Activated CD4-positive, alpha-beta memory T cell treated with anti-CD3 and anti-CD28 coated beads, Interleukin-2, amount 10 ng/mL, durations not matched to agents 7 days and 5 days (primary cell): ENCODE data around the gene VSX2. TPM values are rescaled to one million over a fixed set of nuclear protein-coding genes. Genes with fewer than 3 reads are reported as not detected.
A peak's percentile ranks its signal among the peaks of the same experiment; 100 is the strongest.

Experiments used
- CTCF ChIA-PET: fragments of 350-600 bp; sonication (Branson Sonifier 250); formaldehyde crosslinking; loops from one replicate; lab custom pipeline; 2021; ENCODE audit warnings: antibody characterized with exemption, inconsistent platforms; lab: Charles Lee
- POLR2A ChIA-PET: fragments of 350-600 bp; sonication (Branson Sonifier 250); formaldehyde crosslinking; loops from one replicate; lab custom pipeline; 2021; ENCODE audit warnings: antibody characterized with exemption; lab: Charles Lee
- DNase-seq: peaks from one replicate; pipeline ENCODE4 v3.0.0-alpha.2; 2020
- H3K27ac Mint-ChIP-seq: one replicate; pipeline ENCODE4 v1.8.0; 2021; ENCODE audit warnings: mild to moderate bottlenecking, mixed read lengths
- H3K27me3 Mint-ChIP-seq: one replicate; pipeline ENCODE4 v1.8.0; 2021; ENCODE audit warnings: mixed read lengths
- H3K36me3 Mint-ChIP-seq: one replicate; pipeline ENCODE4 v1.8.0; 2021; ENCODE audit warnings: low read depth, mixed read lengths
- H3K4me1 Mint-ChIP-seq: one replicate; pipeline ENCODE4 v1.8.0; 2021; ENCODE audit warnings: mixed read lengths
- H3K4me3 Mint-ChIP-seq: one replicate; pipeline ENCODE4 v1.8.0; 2021; ENCODE audit warnings: mild to moderate bottlenecking, mixed read lengths
- H3K9me3 Mint-ChIP-seq: one replicate; pipeline ENCODE4 v1.8.0; 2021; ENCODE audit warnings: mixed read lengths
- total RNA-seq, 2 experiments: library from RNA; stranded (reverse); gene quantifications; one replicate each; pipeline ENCODE4 v1.2.3, GENCODE V29; 2021

The VSX2 gene
- total RNA-seq, 2 experiments from 2014 or later: not detected

GRCh38 chr14:74301594-74302151 is 62.4 kb downstream of the VSX2 start:
- H3K4me3 Mint-ChIP-seq: peak overlapping the region; percentile 99
- peaks cover 20% of the 10 kb centered on the region for H3K36me3 Mint-ChIP-seq
- ChIA-PET CTCF (interaction anchor here (0.7 to 1.4 kb wide), 3 partner anchors 11 to 268 kb away, joined by 3 to 9 read pairs (median 5); no protein-coding TSS in a partner anchor), POLR2A (interaction anchor here (0.9 kb wide), 1 partner anchor 43 kb away, joined by 3 read pairs; no protein-coding TSS in a partner anchor)
- no peaks in the 10 kb centered on the region for H3K9me3 Mint-ChIP-seq
- peaks cover 38% of the 10 kb centered on the region for H3K4me1 Mint-ChIP-seq
- DNase-seq: no peak
- no peaks in the 10 kb centered on the region for H3K27me3 Mint-ChIP-seq
- peak overlapping the region; percentile 92 for H3K27ac Mint-ChIP-seq

DNA sequence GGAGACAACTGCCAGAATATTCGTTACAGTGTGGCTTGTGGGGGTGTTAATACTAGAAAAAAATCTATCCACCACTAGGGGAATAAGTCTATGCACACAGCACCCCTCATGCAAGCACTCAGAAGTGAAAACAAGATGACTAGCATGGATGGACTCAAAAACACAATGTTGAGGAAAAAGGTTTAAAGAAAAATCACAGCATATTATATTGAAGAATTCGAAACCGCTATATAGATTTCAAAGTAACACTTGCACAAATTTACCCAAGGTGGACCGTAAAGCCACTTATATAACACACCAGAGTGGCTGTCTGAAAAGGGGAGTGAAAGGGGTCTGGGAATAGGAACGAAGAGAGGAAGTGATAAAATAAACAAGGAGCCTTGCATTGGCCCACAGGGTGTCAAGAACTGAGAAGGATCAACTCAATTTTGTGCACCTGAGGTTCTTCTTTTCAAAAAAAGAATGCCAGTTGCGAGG is 62.9 kb downstream of the VSX2 start:
- Mint-ChIP-seq H3K4me1 (peaks cover 38% of the 10 kb centered on the region), H3K9me3 (no peaks in the 10 kb centered on the region), H3K27ac (peak overlapping the region; percentile 92), H3K4me3 (peak overlapping the region; percentile 99), H3K27me3 (no peaks in the 10 kb centered on the region), H3K36me3 (peaks cover 20% of the 10 kb centered on the region)
- ChIA-PET POLR2A (interaction anchor here (0.9 kb wide), 1 partner anchor 43 kb away, joined by 3 read pairs; no protein-coding TSS in a partner anchor), CTCF (interaction anchor here (0.7 to 1.4 kb wide), 4 partner anchors 8 to 268 kb away, joined by 3 to 9 read pairs (median 4); no protein-coding TSS in a partner anchor)
- DNase-seq: peak; percentile 24

DNA sequence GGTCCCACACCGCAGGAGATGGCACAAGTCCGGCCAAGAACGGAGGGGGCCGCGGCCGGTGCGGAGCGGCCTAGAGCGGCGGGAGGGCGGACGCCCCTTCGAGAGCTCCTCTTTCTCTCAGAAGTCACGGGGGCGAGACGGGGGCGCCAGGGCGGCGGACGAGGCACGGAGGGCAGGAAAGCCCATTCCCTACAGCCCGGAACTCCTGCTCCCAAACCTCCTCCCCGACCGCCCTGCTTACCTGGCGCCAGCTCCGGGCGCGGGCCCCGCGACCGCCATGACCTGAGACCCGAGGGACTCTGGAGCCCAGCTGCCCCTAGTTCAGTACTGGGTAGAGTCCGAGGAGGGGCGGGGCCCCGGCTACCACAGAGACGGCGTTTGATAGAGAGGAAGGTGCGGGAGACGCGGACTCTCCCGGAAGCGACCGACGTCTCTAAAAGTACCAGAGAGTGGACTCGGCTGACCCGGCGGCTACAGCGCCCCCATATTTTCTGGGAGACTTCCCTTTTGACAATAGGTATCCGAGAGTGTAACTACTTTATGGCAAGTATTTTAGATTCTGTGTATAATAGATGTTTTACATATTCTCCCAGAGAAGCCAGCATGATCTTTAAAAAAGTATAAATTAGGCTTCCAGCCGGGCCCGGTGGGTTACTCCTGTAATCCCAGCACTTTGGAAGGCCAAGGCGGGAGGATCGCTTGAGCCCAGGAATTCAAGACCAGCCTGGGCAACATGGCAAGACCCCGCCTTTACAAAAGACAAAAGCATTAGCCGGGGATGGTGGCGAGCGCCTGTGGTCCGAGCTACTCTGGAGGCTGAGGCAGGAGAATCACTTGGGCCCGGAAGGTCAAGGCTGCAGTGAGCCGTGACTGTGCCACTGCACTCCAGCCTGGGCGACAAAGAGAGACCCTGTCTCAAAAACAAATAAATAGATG is 63.7 kb downstream of the VSX2 start, which contains the start of gene ABCD4:
ABCD4 (minus strand) TSS at position 301 of the 936 bp plus-strand sequence; CDS start at position 279, 22 bp downstream.
- H3K27me3 Mint-ChIP-seq: no peaks in the 10 kb centered on the region
- peaks cover 36% of the 10 kb centered on the region for H3K4me1 Mint-ChIP-seq
- ChIA-PET POLR2A (interaction anchor here (0.9 kb wide), 1 partner anchor 44 kb away, joined by 3 read pairs; no protein-coding TSS in a partner anchor), CTCF (interaction anchor here (0.6 to 1.4 kb wide), 5 partner anchors 9 to 980 kb away, joined by 3 to 9 read pairs (median 4); no protein-coding TSS in a partner anchor)
- peak; percentile 88 for DNase-seq
- H3K36me3 Mint-ChIP-seq: peaks cover 17% of the 10 kb centered on the region
- H3K9me3 Mint-ChIP-seq: no peaks in the 10 kb centered on the region
- peak within 1 kb of the TSS; percentile 92 for H3K27ac Mint-ChIP-seq
- peak within 1 kb of the TSS; percentile 99 for H3K4me3 Mint-ChIP-seq

GRCh38 chr14:74308695-74309094 is 69.4 kb downstream of the VSX2 start:
- no peak overlapping the region for H3K4me3 Mint-ChIP-seq
- POLR2A ChIA-PET: interaction anchor here (0.8 kb wide), 1 partner anchor 575 kb away, joined by 3 read pairs; no protein-coding TSS in a partner anchor
- no peak overlapping the region for H3K27ac Mint-ChIP-seq
- H3K36me3 Mint-ChIP-seq: no peaks in the 10 kb centered on the region
- no peak for DNase-seq
- CTCF ChIA-PET: no interaction called here
- no peaks in the 10 kb centered on the region for H3K4me1 Mint-ChIP-seq
- H3K9me3 Mint-ChIP-seq: no peaks in the 10 kb centered on the region
- H3K27me3 Mint-ChIP-seq: no peaks in the 10 kb centered on the region

- no peak for DNase-seq
- Mint-ChIP-seq H3K4me3 (no peak overlapping the region), H3K36me3 (no peaks in the 10 kb centered on the region), H3K27ac (no peak overlapping the region), H3K4me1 (no peaks in the 10 kb centered on the region), H3K27me3 (no peaks in the 10 kb centered on the region), H3K9me3 (no peaks in the 10 kb centered on the region)
- CTCF ChIA-PET: interaction anchor here (0.9 kb wide), 1 partner anchor 11 kb away, joined by 3 read pairs; no protein-coding TSS in a partner anchor
- POLR2A ChIA-PET: interaction anchor here (0.8 kb wide), 1 partner anchor 576 kb away, joined by 3 read pairs; no protein-coding TSS in a partner anchor
Observed at GRCh38 chr14:74309125-74310022, 70.1 kb downstream of the VSX2 start.

DNA sequence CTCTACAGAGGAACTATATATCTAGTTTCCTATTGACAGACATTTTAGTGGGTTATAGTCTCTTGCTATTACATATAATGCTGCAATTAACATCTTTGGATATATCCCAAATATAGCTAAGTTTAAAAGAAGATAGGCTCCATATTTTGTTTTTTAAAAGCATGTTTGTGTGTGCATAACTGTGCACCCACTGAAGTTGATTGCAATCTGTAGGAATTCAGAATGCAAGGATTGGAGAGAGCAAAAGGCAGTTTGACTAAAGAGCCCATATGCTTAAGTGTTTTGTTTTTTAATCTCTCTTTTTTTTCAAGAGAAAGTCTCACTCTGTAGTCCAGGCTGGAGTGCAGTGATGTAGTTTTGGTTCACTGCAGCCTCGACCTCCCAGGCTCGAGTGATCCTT is 72.9 kb downstream of the VSX2 start:
- no peaks in the 10 kb centered on the region for H3K36me3 Mint-ChIP-seq
- no peak overlapping the region for H3K4me3 Mint-ChIP-seq
- CTCF ChIA-PET: no interaction called here
- no peaks in the 10 kb centered on the region for H3K27me3 Mint-ChIP-seq
- POLR2A ChIA-PET: no interaction called here
- no peak overlapping the region for H3K27ac Mint-ChIP-seq
- no peak for DNase-seq
- H3K9me3 Mint-ChIP-seq: no peaks in the 10 kb centered on the region
- H3K4me1 Mint-ChIP-seq: no peaks in the 10 kb centered on the region

Other genes with a start within 250 kb of the VSX2 start
- gene ENTPD5, start 220.2 kb upstream of the VSX2 start, total RNA-seq: 10 to 100 TPM; 10.5 to 11.1 TPM
- gene BBOF1, start 220.1 kb upstream of the VSX2 start, total RNA-seq: 1 to 10 TPM in 1 of 2 experiments, under 1 TPM in 1; 0.50 to 1.3 TPM
- 10 to 100 TPM; 16.8 to 18.2 TPM for gene ALDH6A1, start 155.0 kb upstream of the VSX2 start, total RNA-seq
- 10 to 100 TPM; 14.5 to 17.6 TPM for gene LIN52, start 154.5 kb upstream of the VSX2 start, total RNA-seq
- 10 to 100 TPM; 52.7 to 54.4 TPM for gene ABCD4, start 63.5 kb downstream of the VSX2 start, total RNA-seq
- gene VRTN, start 109.0 kb downstream of the VSX2 start, total RNA-seq: not detected
- not detected for gene SYNDIG1L, start 186.8 kb downstream of the VSX2 start, total RNA-seq